Spinal cord (tissue), 10 donors: Measurements from ENCODE around the gene ASIC2. TPM values are rescaled to one million over a fixed set of nuclear protein-coding genes. Genes with fewer than 3 reads are reported as not detected.

ENCODE experiments used
- DNase-seq, 6 donors: peaks; one replicate each; pipeline versions ENCODE4 v3.0.0 to v3.0.0-alpha.2; 2013 to 2015; ENCODE audit warnings: low spot score in 6 of 6, low read depth in 4 of 6
- H3K27ac ChIP-seq: one replicate; pipeline ENCODE4 v1.5.1; 2013; ENCODE audit warnings: low read depth, low read length, control low read depth
- H3K27me3 ChIP-seq: one replicate; pipeline ENCODE4 v1.6.1; 2013; ENCODE audit warnings: low read length; ENCODE audit not compliant: control insufficient read depth, insufficient read depth
- H3K36me3 ChIP-seq: one replicate; pipeline ENCODE4 v1.6.1; 2013; ENCODE audit warnings: low read length; ENCODE audit not compliant: control insufficient read depth, insufficient read depth
- H3K4me1 ChIP-seq: one replicate; pipeline ENCODE4 v1.6.1; 2013; ENCODE audit warnings: low read length; ENCODE audit not compliant: control insufficient read depth, insufficient read depth
- H3K4me3 ChIP-seq: one replicate; pipeline ENCODE4 v1.5.1; 2013; ENCODE audit warnings: low read depth, low read length, control low read depth
- H3K9me3 ChIP-seq: one replicate; pipeline ENCODE4 v1.6.1; 2013; ENCODE audit warnings: low read length; ENCODE audit not compliant: control insufficient read depth, insufficient read depth
- WGBS: methylation state at CpG from one replicate; pipeline ENCODE4 v1.1.5; 2013; ENCODE audit warnings: missing lambda C conversion rate; ENCODE audit not compliant: insufficient coverage; 5-methylcytosine and 5-hydroxymethylcytosine counted together
- polyA plus RNA-seq, 2 donors: library from polyadenylated mRNA; unstranded; fragments of 120-200 nt; gene quantifications; one replicate each; pipeline ENCODE4 v1.2.1, GENCODE V29; 2013; ENCODE audit not compliant: insufficient read length in 2 of 2
- total RNA-seq, 2 donors: library from RNA; depleted of rRNA in 1 of 2; stranded (reverse); fragments of 120-200 nt in 1 of 2; fragments of >200 nt in 1 of 2; gene quantifications; one replicate each; pipeline versions ENCODE4 v1.2.3 to v1.2.4, GENCODE V29; 2013 to 2014
- donor health status: healthy.

ASIC2 gene
- total and polyA plus RNA-seq, 4 donors: 6.7 to 44.2 (median 31.7) TPM

DNA sequence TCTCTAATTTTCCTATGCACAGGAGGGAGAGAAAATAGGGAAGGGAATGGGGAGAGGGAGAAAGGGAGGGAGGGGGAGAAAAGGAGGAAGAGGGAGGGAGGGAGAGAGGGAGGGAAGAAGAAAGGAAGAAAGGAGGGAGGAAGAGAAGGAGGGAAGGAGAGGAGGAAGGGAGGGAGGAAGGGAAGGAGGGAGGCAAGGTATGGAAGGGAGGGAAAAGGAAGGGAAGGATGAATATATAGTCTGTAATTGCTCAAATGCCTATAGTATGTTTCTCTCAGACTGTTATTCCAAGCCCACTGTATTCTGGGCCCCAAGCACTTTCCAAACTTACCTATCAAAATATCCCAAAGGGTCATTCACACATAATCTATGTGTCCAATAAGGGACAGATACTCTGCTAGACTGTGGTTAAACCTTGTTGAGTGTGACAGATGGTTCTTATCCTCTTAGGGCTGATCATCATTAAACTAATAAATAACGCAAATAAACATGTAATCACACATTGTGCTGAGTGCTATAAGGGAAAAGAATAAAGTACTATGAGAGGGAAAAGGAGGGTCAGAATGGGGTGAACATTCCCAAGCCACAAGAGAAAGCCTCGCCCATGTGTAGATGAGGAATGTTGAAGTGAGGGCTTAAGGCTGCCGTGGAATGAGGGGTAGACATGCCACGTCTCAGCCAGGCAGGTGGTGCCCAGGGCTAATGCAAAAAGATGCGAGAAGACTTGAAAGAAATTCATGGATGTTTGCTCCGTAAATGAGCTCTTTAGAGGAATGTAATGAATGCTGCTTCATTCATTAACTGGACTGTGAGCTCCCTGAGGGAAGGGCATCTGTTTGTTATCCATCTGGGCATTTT lies 30.6 kb downstream of the ASIC2 start:
- H3K9me3 ChIP-seq: no peaks in the 10 kb centered on the region
- no peaks in the 10 kb centered on the region for H3K27me3 ChIP-seq
- peaks cover 31% of the 10 kb centered on the region for H3K4me1 ChIP-seq
- no peaks in the 10 kb centered on the region for H3K36me3 ChIP-seq
- peak in 1 of 6 donors; percentile 65 for DNase-seq
- 51% methylated on average over 5 of the region's 6 CpGs for WGBS
- no peak overlapping the region for H3K4me3 ChIP-seq
- H3K27ac ChIP-seq: no peak overlapping the region

DNA sequence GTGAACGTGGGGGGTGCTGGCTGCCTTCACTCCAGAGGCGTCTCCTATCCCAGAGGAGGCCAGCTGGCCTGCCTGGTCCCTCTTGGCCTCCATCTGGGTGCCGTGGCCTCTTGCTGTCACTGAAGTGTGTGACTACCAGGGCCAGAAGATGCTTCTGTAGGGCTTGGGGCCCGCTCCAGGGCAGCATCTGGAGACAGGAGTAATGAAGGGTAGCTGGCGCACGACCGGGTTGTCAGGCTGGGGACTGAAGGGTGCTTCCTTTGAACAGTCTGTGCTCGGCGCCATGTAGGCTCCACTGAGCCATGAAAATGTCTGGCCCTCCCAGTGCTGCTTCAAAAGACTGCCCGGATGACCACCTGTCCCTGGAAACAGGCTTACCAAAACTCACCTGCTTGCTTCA lies 31.3 kb downstream of the ASIC2 start:
- DNase-seq: no peak
- Histone ChIP-seq H3K27ac (no peak overlapping the region), H3K27me3 (no peaks in the 10 kb centered on the region), H3K4me1 (peaks cover 31% of the 10 kb centered on the region), H3K4me3 (no peak overlapping the region), H3K36me3 (no peaks in the 10 kb centered on the region), H3K9me3 (no peaks in the 10 kb centered on the region)
- 60% methylated on average over 10 of the region's 10 CpGs for WGBS

DNA sequence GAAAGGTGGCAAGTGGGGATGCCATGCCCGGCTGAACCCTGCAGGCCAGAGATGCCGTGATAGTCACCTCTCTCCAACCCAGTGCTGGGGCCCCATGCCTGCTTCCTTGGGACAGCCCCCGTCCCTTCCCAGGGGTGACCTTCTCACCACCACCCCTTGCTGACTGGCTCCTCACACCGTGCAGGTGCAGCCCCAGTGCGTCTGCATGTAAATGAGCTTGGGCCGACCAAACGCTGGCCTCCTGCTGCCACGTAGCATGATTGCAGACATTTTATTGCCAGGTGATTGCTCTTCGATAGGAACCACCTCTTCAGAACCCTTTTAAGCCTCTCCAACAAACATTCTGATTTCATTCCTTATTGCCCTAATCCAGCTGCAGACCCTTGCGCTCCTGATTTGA lies 32.5 kb downstream of the ASIC2 start:
- Histone ChIP-seq H3K4me1 (peaks cover 31% of the 10 kb centered on the region), H3K27me3 (no peaks in the 10 kb centered on the region)
- 34% methylated on average over 10 of the region's 10 CpGs for WGBS

DNA sequence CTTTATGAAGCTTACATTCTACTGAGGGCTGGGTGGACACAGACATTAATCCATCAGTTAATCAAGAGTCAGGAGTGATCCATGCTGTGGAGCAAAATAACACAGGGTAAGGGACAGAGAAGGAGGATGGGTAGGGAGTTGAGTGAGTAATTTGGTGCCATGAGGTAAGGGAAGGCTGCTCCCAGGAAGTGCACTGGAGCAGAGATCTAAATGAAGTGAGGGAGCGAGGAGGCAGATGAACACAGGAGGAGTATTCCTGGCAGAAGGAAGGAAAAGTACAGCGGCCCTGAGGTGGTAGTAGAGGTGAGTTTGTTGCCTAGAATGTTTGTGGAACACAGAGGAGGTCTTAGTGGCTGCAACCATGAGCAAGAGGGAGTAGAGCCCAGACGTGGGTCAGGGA lies 34.8 kb downstream of the ASIC2 start:
- H3K36me3 ChIP-seq: no peaks in the 10 kb centered on the region
- H3K4me1 ChIP-seq: peaks cover 24% of the 10 kb centered on the region
- H3K27me3 ChIP-seq: no peaks in the 10 kb centered on the region
- no peak overlapping the region for H3K27ac ChIP-seq
- no peak overlapping the region for H3K4me3 ChIP-seq
- DNase-seq: no peak
- WGBS: 83% methylated on average over 3 of the region's 3 CpGs
- no peaks in the 10 kb centered on the region for H3K9me3 ChIP-seq

More for the DNA sequence above, 32.5 kb downstream of the ASIC2 start:
- Histone ChIP-seq H3K27ac (no peak overlapping the region), H3K36me3 (no peaks in the 10 kb centered on the region), H3K4me3 (no peak overlapping the region), H3K9me3 (no peaks in the 10 kb centered on the region)
- no peak for DNase-seq

DNA sequence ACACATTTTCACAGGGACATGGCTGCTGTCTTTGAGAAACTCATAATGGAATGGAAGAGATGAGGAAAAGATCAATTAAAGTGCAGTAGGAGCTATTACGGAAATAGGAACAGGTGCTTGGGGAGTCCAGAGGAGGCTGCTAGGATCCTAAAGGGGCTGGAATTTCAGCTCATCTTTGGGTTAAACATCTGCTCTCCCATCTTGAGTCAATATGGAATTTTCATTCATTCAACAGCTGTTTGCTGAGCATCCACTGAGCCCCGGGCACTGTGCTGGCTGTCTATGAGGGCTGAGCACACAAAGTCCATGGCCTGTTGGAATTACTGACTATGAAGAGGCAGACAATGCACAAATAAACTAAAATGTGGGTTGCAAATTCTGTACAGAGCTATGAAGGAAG lies 47.9 kb downstream of the ASIC2 start:
- H3K36me3 ChIP-seq: no peaks in the 10 kb centered on the region
- H3K4me1 ChIP-seq: peaks cover 5% of the 10 kb centered on the region
- WGBS: 58% methylated on average over 2 of the region's 2 CpGs
- no peak overlapping the region for H3K4me3 ChIP-seq
- no peaks in the 10 kb centered on the region for H3K27me3 ChIP-seq
- peak in 1 of 6 donors; percentile 76 for DNase-seq
- no peak overlapping the region for H3K27ac ChIP-seq
- H3K9me3 ChIP-seq: no peaks in the 10 kb centered on the region

DNA sequence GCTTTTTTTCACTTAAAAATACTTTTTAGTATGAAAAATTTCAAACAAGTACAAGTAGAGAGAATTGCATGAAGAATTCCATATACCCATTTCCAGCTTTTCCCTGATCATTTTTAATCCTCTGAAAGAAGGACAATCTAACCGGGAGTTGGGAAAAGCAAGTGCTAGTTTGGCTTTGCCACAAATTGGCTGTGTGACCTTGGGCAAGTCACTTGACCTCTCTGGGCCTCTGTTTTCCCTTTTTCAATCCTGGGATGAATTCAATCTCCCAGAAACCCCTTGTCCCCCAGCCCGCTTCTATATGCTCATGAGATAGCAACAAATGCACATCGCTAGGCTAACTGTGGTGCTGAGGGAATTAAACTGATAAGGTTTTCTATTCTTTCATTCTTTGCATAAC lies 49.4 kb downstream of the ASIC2 start:
- Histone ChIP-seq H3K27me3 (no peaks in the 10 kb centered on the region), H3K27ac (no peak overlapping the region), H3K36me3 (no peaks in the 10 kb centered on the region), H3K4me3 (no peak overlapping the region), H3K9me3 (no peaks in the 10 kb centered on the region), H3K4me1 (peaks cover 5% of the 10 kb centered on the region)
- 100% methylated on average over 1 of the region's 3 CpGs for WGBS
- DNase-seq: no peak

DNA sequence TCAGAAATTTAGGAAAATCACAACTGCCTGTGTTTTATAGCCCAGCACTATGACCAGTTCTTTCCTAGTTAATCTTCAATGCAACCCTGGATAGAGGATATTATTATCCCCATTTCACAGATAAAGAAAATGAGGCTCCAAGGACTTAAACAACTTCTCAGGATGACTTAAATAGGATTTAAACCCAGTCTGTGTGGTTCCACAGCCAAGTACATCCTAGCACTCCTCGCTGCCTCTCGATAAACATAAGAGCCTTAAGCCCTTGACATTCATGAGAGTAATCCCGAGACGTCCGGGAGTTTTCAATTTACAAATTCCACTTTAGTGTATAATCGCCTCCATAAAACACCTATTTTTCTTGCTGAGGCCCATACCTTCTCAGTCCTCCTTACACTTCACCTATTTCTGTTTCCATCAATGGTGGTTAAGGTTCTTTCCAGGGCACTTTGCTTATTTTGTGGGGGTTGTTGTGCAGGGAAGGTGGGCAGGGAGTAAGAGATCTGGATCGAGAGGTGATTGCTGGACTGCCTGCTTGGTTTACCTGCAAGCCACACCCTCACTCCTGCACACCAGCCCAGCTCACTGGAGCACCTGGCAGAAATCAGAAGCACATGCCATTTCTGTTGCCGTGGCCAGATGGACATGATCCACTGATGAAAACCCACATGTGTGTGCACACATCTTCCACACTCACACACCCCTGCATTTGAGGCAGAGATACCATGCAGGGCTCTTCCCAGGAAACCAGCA lies 50.5 kb downstream of the ASIC2 start:
- Histone ChIP-seq H3K27me3 (no peaks in the 10 kb centered on the region), H3K36me3 (no peaks in the 10 kb centered on the region), H3K4me3 (no peak overlapping the region), H3K9me3 (no peaks in the 10 kb centered on the region), H3K27ac (no peak overlapping the region), H3K4me1 (peaks cover 5% of the 10 kb centered on the region)
- no peak for DNase-seq
- 98% methylated on average over 6 of the region's 8 CpGs for WGBS

DNA sequence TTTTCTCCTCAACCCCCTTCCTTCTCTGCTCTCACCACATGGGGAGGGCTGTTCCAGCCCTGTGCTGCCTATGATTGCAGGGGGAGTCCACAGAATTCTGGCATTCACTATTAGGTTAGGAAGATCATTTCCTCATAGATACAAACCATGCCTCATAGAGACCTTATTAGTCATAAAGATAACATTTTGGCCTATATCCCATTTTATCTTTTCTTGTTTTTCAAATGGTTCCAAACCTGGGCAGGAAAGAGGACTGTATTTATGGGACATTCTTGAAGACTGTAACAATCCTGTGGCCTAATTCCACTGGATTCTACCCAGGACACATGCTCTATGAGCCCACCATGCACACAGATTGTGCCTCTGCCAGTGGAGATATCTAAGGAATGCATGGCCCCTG lies 51.7 kb downstream of the ASIC2 start:
- Histone ChIP-seq H3K4me1 (peaks cover 5% of the 10 kb centered on the region), H3K4me3 (no peak overlapping the region), H3K27ac (no peak overlapping the region), H3K27me3 (no peaks in the 10 kb centered on the region), H3K9me3 (no peaks in the 10 kb centered on the region), H3K36me3 (no peaks in the 10 kb centered on the region)
- DNase-seq: no peak

DNA sequence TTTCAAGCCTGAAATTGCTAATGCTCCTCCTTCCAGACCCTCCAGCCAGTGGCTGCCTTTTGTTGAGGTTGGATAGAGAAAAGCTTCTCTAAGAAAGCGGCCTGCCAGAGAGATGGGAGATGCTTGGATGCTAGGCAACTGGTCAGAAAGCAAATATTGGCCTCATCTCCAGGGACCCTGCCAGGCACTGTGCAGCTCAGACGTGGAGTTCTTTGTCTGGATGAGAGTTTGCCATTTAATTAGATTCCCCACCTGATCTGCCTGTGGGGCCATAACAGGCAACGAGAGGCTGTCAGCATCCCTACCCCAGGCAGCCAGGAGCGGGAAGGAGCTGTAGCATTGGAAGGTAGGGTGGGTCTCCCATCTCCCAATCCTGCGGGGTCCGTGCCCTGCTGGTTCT lies 52.7 kb downstream of the ASIC2 start:
- peak in 2 of 6 donors; percentile 44 to 72 for DNase-seq
- Histone ChIP-seq H3K4me3 (no peak overlapping the region), H3K36me3 (no peaks in the 10 kb centered on the region), H3K4me1 (peaks cover 7% of the 10 kb centered on the region), H3K9me3 (no peaks in the 10 kb centered on the region), H3K27ac (no peak overlapping the region), H3K27me3 (no peaks in the 10 kb centered on the region)
- 20% methylated on average over 1 of the region's 6 CpGs for WGBS

DNA sequence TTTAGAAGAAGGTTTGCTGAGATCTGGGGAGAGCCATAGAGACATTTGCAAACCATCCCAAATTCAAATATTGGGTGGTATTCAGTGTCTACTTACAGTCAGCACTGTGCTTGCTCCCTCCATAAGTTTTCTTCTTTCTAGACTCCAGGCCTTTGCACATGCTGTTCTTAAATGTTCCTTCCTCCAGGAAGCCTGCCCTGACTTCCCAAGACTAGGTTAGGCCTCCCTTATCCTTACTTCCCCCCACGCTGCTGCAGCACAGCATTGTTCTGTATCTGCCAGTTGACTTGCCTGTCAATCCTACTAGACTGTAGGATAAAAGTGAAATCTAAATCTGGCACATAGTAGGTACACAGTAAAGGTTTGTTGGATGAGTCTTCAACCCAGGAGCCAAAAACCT lies 53.4 kb downstream of the ASIC2 start:
- WGBS: no CpG with 5 or more reads among the region's 1 CpG
- DNase-seq: no peak
- Histone ChIP-seq H3K36me3 (no peaks in the 10 kb centered on the region), H3K4me1 (peaks cover 11% of the 10 kb centered on the region), H3K9me3 (no peaks in the 10 kb centered on the region), H3K27ac (no peak overlapping the region), H3K27me3 (no peaks in the 10 kb centered on the region), H3K4me3 (no peak overlapping the region)
